LNCAP (cell line): Measurements from ENCODE around the gene PDCD1LG2.

Source experiments
- CTCF ChIP-seq: fragments of 450-650 bp; IDR thresholded peaks from 2 replicates; pipeline ENCODE4 v1.5.1; 2017; ENCODE audit warnings: mild to moderate bottlenecking

PDCD1LG2 gene

DNA sequence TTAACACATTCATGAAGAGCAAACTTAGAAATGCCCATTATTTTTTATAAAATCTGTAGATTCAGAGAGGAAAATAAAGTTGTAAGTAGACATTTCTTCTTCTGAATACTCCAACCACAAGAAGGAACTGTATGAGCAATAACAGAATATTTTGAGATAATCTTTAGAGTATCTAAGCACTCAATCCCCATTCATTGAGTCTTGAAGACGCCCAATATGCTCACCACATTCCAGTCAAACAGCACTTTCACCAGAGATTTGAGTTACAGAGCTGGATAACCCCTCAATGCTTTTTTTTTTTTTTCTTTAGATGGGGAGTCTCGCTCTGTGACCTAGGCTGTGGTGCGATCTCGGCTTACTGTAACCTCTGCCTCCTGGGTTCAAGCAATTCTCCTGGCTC lies 103.9 kb downstream of the PDCD1LG2 start:
- no peak for TF ChIP-seq CTCF

- TF ChIP-seq CTCF = no peak
These were observed 104.7 kb downstream of the PDCD1LG2 start for GRCh38 chr9:5614985-5615384.

- no peak for TF ChIP-seq CTCF
These were observed 107.4 kb downstream of the PDCD1LG2 start for GRCh38 chr9:5617749-5618148.

GRCh38 chr9:5620494-5620893 lies 110.2 kb downstream of the PDCD1LG2 start:
- no peak for TF ChIP-seq CTCF
